IPS-18c (cell line): Measurements from ENCODE around the gene BSDC1.
A peak's percentile ranks its signal among the peaks of the same experiment; 100 is the strongest.

Experiments
- H3K4me3 ChIP-seq: 2 replicates; pipeline ENCODE4 v1.7.0; 2013; ENCODE audit warnings: low read depth, mild to moderate bottlenecking, low read length, moderate library complexity; ENCODE audit not compliant: insufficient read depth
- H3K9me3 ChIP-seq: one replicate; pipeline ENCODE4 v1.6.1; 2013; ENCODE audit warnings: mild to moderate bottlenecking, low read length, moderate library complexity; ENCODE audit not compliant: control insufficient read depth, insufficient read depth

BSDC1 gene

GRCh38 chr1:32349211-32349708, 45.0 kb downstream of the BSDC1 start:
- H3K9me3 ChIP-seq: peaks cover 7% of the 10 kb centered on the region

GRCh38 chr1:32346532-32347157, 47.6 kb downstream of the BSDC1 start:
- Histone ChIP-seq H3K4me3 (no peak overlapping the region), H3K9me3 (peaks cover 7% of the 10 kb centered on the region)

More at GRCh38 chr1:32349211-32349708, 45.0 kb downstream of the BSDC1 start:
- no peak overlapping the region for H3K4me3 ChIP-seq

- H3K9me3 ChIP-seq: peaks cover 1% of the 10 kb centered on the region
- H3K4me3 ChIP-seq: no peak overlapping the region
These were observed 48.9 kb downstream of the BSDC1 start for GRCh38 chr1:32345289-32345827.

- no peak overlapping the region for H3K4me3 ChIP-seq
- no peaks in the 10 kb centered on the region for H3K9me3 ChIP-seq
These were observed 51.5 kb downstream of the BSDC1 start for GRCh38 chr1:32342704-32343103.

- no peaks in the 10 kb centered on the region for H3K9me3 ChIP-seq
- no peak overlapping the region for H3K4me3 ChIP-seq
These were observed 52.3 kb downstream of the BSDC1 start for GRCh38 chr1:32341971-32342370.

GRCh38 chr1:32341186-32341757, 53.0 kb downstream of the BSDC1 start:
- Histone ChIP-seq H3K4me3 (no peak overlapping the region), H3K9me3 (no peaks in the 10 kb centered on the region)

GRCh38 chr1:32339363-32339978, 54.8 kb downstream of the BSDC1 start:
- Histone ChIP-seq H3K4me3 (no peak overlapping the region), H3K9me3 (no peaks in the 10 kb centered on the region)

- no peaks in the 10 kb centered on the region for H3K9me3 ChIP-seq
- H3K4me3 ChIP-seq: no peak overlapping the region
These were observed 55.5 kb downstream of the BSDC1 start for GRCh38 chr1:32338637-32339145.

GRCh38 chr1:32337855-32338636, 56.2 kb downstream of the BSDC1 start:
- Histone ChIP-seq H3K4me3 (no peak overlapping the region), H3K9me3 (no peaks in the 10 kb centered on the region)

- no peak overlapping the region for H3K4me3 ChIP-seq
- no peaks in the 10 kb centered on the region for H3K9me3 ChIP-seq
These were observed 57.1 kb downstream of the BSDC1 start for GRCh38 chr1:32336963-32337675.

GRCh38 chr1:32336591-32336932, 57.7 kb downstream of the BSDC1 start:
- peak overlapping the region; percentile 86 for H3K4me3 ChIP-seq

GRCh38 chr1:32335790-32336590, 58.3 kb downstream of the BSDC1 start, which contains the start of gene MARCKSL1:
TSS of gene MARCKSL1 (minus strand) at chr1:32336233. CDS start at chr1:32336033, 200 bp downstream.
- Histone ChIP-seq H3K9me3 (no peaks in the 10 kb centered on the region), H3K4me3 (peak within 1 kb of the TSS; percentile 86)

More at GRCh38 chr1:32336591-32336932, 57.7 kb downstream of the BSDC1 start:
- H3K9me3 ChIP-seq: no peaks in the 10 kb centered on the region

GRCh38 chr1:32335535-32335789, 58.8 kb downstream of the BSDC1 start:
- no peaks in the 10 kb centered on the region for H3K9me3 ChIP-seq

GRCh38 chr1:32334864-32335534, 59.2 kb downstream of the BSDC1 start:
- H3K4me3 ChIP-seq: peak overlapping the region; percentile 86
- no peaks in the 10 kb centered on the region for H3K9me3 ChIP-seq

More at GRCh38 chr1:32335535-32335789, 58.8 kb downstream of the BSDC1 start:
- H3K4me3 ChIP-seq: peak overlapping the region; percentile 86

GRCh38 chr1:32334274-32334861, 59.9 kb downstream of the BSDC1 start:
- peak overlapping the region; percentile 86 for H3K4me3 ChIP-seq
- H3K9me3 ChIP-seq: no peaks in the 10 kb centered on the region
